Retinal pigment epithelial cell (primary cell): ENCODE measurements around the gene CD247.

Experiments
- DNase-seq: peaks from one replicate; pipeline ENCODE4 v3.0.0-alpha.2; 2010; ENCODE audit warnings: low read depth
- H3K4me3 ChIP-seq: 2 replicates; pipeline ENCODE4 v1.5.1; 2011; ENCODE audit warnings: mild to moderate bottlenecking, low read length, control low read depth, moderate library complexity
- CTCF ChIP-seq: conservative IDR thresholded peaks from 2 replicates; pipeline ENCODE4 v1.5.1; 2011; ENCODE audit warnings: low read depth, low read length, control low read depth, inconsistent platforms

Gene CD247

GRCh38 chr1:167469280-167469965 lies 48.9 kb downstream of the CD247 start:
- no peak for DNase-seq
- no peak for TF ChIP-seq CTCF
- no peak overlapping the region for H3K4me3 ChIP-seq

- no peak for TF ChIP-seq CTCF
- no peak overlapping the region for H3K4me3 ChIP-seq
- DNase-seq: no peak
Observed at GRCh38 chr1:167467752-167468151, 50.6 kb downstream of the CD247 start.

- peak; percentile 32 for DNase-seq
- no peak for TF ChIP-seq CTCF
- no peak overlapping the region for H3K4me3 ChIP-seq
Observed at GRCh38 chr1:167467126-167467710, 51.1 kb downstream of the CD247 start.

GRCh38 chr1:167465743-167466142 lies 52.6 kb downstream of the CD247 start:
- TF ChIP-seq CTCF: no peak
- DNase-seq: no peak
- H3K4me3 ChIP-seq: no peak overlapping the region

- TF ChIP-seq CTCF: no peak
- DNase-seq: no peak
- no peak overlapping the region for H3K4me3 ChIP-seq
Observed at GRCh38 chr1:167465018-167465417, 53.3 kb downstream of the CD247 start.

- no peak for TF ChIP-seq CTCF
- DNase-seq: no peak
- no peak overlapping the region for H3K4me3 ChIP-seq
Observed at GRCh38 chr1:167463875-167464575, 54.3 kb downstream of the CD247 start.
